Nephron progenitor cell (in vitro differentiated cells): ENCODE results near the gene SPINT3.

Source experiments
- DNase-seq: peaks from one replicate; pipeline ENCODE4 v3.0.0; 2021
- H3K27ac Mint-ChIP-seq: 2 replicates; pipeline ENCODE4 v1.8.0; 2021; ENCODE audit warnings: mild to moderate bottlenecking, moderate library complexity, mixed read lengths
- H3K27me3 Mint-ChIP-seq: 2 replicates; pipeline ENCODE4 v1.8.0; 2021; ENCODE audit warnings: mild to moderate bottlenecking, low read depth, mixed read lengths; ENCODE audit not compliant: poor library complexity
- H3K36me3 Mint-ChIP-seq: 2 replicates; pipeline ENCODE4 v1.8.0; 2021; ENCODE audit warnings: low read depth, mixed read lengths
- H3K4me1 Mint-ChIP-seq: 2 replicates; pipeline ENCODE4 v1.8.0; 2021; ENCODE audit warnings: mixed read lengths
- H3K4me3 Mint-ChIP-seq: 2 replicates; pipeline ENCODE4 v1.8.0; 2021; ENCODE audit warnings: mild to moderate bottlenecking, moderate library complexity, mixed read lengths
- H3K9me3 Mint-ChIP-seq: 2 replicates; pipeline ENCODE4 v1.8.0; 2021; ENCODE audit warnings: mild to moderate bottlenecking, moderate library complexity, mixed read lengths
- TF ChIP-seq, protein P1 (sequence below): fragments of 200-600 bp; sonication (generic); IDR thresholded peaks from 2 replicates; pipeline ENCODE4 v1.5.0; 2021; ENCODE audit warnings: antibody characterized with exemption

SPINT3 gene

DNA sequence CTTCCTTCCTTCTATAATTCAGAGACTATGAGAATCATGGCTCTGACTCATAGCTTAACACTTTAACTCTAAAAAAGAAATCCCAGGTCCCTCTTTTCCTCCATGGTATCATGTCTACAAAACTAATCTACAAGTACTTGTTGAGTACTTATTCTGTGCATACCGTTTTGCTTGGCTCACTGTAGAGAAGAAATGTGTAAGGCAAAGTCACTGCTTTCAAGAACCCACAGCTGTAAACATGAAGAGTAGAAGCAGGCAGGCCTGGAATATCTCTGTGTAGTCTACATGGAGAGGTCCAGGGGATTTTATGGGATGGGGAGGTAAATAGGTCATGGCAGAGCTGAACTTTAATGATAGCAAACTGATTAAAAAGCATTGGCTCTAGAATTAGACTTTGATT lies 13.8 kb downstream of the SPINT3 start:
- Mint-ChIP-seq H3K27me3 (peaks cover 32% of the 10 kb centered on the region), H3K36me3 (no peaks in the 10 kb centered on the region), H3K27ac (no peak overlapping the region), H3K4me1 (no peaks in the 10 kb centered on the region), H3K9me3 (no peaks in the 10 kb centered on the region), H3K4me3 (no peak overlapping the region)
- TF ChIP-seq, protein P1, sequence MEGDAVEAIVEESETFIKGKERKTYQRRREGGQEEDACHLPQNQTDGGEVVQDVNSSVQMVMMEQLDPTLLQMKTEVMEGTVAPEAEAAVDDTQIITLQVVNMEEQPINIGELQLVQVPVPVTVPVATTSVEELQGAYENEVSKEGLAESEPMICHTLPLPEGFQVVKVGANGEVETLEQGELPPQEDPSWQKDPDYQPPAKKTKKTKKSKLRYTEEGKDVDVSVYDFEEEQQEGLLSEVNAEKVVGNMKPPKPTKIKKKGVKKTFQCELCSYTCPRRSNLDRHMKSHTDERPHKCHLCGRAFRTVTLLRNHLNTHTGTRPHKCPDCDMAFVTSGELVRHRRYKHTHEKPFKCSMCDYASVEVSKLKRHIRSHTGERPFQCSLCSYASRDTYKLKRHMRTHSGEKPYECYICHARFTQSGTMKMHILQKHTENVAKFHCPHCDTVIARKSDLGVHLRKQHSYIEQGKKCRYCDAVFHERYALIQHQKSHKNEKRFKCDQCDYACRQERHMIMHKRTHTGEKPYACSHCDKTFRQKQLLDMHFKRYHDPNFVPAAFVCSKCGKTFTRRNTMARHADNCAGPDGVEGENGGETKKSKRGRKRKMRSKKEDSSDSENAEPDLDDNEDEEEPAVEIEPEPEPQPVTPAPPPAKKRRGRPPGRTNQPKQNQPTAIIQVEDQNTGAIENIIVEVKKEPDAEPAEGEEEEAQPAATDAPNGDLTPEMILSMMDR, result no peak
- no peak for DNase-seq

DNA sequence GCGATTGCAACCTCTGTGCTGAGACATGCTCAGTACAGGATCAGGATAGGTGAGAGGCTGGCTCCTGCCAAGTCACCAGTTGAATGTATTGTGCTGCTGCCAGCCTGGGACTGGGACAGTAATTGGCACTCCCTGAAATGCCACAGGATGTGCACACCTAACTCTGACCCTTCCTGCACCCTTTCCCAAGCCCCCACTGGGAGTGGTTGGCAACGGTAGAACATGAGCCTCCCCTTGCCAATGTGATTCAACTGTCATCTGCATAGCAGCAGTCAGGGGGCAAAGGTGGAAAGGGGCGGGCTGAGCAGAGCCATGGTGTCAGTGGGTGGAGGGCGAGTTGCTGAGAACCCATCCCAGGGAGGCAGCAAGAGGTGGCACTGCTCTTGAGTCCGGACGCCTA lies 15.4 kb downstream of the SPINT3 start:
- no peaks in the 10 kb centered on the region for H3K4me1 Mint-ChIP-seq
- DNase-seq, result no peak
- H3K27ac Mint-ChIP-seq, result no peak overlapping the region
- H3K27me3 Mint-ChIP-seq, result peaks cover 35% of the 10 kb centered on the region
- TF ChIP-seq, protein P1, result no peak
- H3K4me3 Mint-ChIP-seq, result no peak overlapping the region
- H3K36me3 Mint-ChIP-seq, result no peaks in the 10 kb centered on the region
- no peaks in the 10 kb centered on the region for H3K9me3 Mint-ChIP-seq

DNA sequence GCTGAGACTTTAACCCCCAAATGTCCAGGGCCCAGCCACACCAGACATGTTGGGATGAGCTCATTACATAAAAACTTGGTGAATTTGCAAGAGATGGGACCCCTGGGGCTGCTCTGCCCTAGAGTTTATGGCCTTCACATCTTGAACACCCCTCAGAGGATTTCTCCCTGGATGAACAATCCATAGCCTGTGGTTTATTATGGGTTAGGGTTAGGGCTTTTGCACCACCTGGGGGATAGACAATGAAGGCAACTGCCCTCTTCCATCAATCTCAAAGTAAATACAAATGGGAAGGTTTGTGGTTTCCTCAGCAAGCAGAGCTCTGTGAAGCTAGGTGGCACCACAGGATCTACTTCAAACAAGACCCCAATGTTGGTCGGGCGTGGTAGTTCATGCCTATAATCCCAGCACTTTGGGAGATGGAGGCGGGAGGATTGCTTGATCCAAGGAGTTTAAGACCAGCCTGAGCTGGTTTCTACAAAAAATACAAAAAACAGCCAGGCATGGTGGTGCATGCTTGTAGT lies 17.4 kb downstream of the SPINT3 start:
- no peaks in the 10 kb centered on the region for H3K36me3 Mint-ChIP-seq
- no peak overlapping the region for H3K4me3 Mint-ChIP-seq
- TF ChIP-seq, protein P1, result no peak
- peaks cover 30% of the 10 kb centered on the region for H3K27me3 Mint-ChIP-seq
- no peak for DNase-seq
- H3K4me1 Mint-ChIP-seq, result no peaks in the 10 kb centered on the region
- H3K27ac Mint-ChIP-seq, result no peak overlapping the region
- H3K9me3 Mint-ChIP-seq, result no peaks in the 10 kb centered on the region

DNA sequence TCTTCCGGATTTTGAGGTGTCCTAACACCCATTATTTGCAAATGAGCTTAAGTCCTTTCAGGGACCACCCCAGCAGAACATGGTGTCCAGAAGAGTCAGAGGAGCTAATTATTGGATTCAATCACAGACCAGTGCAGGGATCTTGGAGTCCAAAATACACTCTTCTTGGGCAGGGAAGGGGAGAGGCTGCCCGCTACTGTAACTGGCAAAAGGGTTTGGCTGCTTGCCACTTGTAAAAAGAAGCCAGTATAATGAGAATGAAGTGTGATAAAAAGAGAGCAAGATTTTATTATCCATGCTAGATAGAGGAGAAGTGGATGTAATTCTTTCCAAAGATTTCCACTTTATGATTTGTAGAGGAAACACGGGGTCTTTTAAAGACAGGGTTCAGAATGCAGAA lies 19.3 kb downstream of the SPINT3 start:
- Mint-ChIP-seq H3K27ac (no peak overlapping the region), H3K36me3 (no peaks in the 10 kb centered on the region), H3K4me1 (no peaks in the 10 kb centered on the region), H3K27me3 (peaks cover 31% of the 10 kb centered on the region), H3K9me3 (no peaks in the 10 kb centered on the region), H3K4me3 (no peak overlapping the region)
- TF ChIP-seq, protein P1, result no peak
- DNase-seq, result no peak

DNA sequence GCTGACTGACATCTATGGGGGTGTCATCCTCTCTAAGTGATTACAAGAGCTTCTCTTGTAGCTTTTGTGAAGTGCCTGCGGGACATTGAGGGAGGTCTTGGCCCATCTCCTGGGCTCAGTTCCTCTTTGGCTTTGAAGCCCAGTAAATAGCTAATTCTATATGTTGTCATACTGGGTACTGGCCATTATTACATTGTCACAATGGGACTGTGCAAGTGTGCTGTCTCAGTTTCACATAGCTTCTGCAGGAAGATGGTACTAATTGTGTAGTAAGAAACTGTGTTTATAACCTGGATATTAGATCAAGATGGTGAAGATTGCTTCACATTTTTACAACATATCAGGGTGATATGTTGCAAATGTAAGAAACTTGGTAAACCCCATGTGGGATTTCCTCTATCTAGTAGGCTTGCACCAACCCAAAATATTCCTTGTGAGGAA lies 19.9 kb downstream of the SPINT3 start:
- H3K27ac Mint-ChIP-seq, result no peak overlapping the region
- H3K27me3 Mint-ChIP-seq, result peaks cover 32% of the 10 kb centered on the region
- no peaks in the 10 kb centered on the region for H3K4me1 Mint-ChIP-seq
- no peaks in the 10 kb centered on the region for H3K9me3 Mint-ChIP-seq
- DNase-seq, result no peak
- TF ChIP-seq, protein P1, result no peak
- no peaks in the 10 kb centered on the region for H3K36me3 Mint-ChIP-seq
- no peak overlapping the region for H3K4me3 Mint-ChIP-seq

DNA sequence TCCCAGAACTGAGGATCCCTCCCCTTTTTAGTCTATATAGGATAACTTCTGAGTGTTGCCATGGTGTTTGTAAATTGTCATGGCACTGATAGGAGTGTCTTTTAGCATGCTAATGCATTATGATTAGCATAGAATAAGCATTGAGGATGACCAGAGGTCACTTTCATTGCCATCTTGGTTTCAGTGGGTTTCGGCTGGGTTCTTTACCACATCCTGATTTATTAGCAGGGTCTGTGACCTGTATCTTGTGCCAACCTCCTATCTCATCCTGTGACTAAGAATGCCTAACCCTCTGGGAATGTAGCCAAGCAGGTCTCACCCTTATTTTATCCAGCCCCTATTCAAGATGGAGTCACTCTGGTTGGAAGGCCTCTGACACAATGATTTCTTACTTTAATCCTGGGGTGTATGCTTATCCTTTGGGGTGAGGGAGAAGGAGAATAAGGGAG lies 26.3 kb downstream of the SPINT3 start:
- Mint-ChIP-seq H3K36me3 (no peaks in the 10 kb centered on the region), H3K9me3 (no peaks in the 10 kb centered on the region), H3K4me3 (no peak overlapping the region), H3K27ac (no peak overlapping the region), H3K4me1 (peaks cover 29% of the 10 kb centered on the region), H3K27me3 (peaks cover 32% of the 10 kb centered on the region)
- TF ChIP-seq, protein P1, result no peak
- DNase-seq, result no peak
